PFSK-1 (cell line): ENCODE measurements around the gene NANOGP8.

Experiments
- FOXP2 ChIP-seq: optimal IDR thresholded peaks from 2 replicates; pipeline ENCODE3; 2011; ENCODE audit warnings: borderline replicate concordance, control low read depth, inconsistent platforms; ENCODE audit not compliant: insufficient read depth; ENCODE audit errors: extremely low read length, extremely low read depth
- POLR2AphosphoS5 ChIP-seq: IDR thresholded peaks from 2 replicates; pipeline ENCODE4 v1.6.1; 2012; ENCODE audit warnings: low read depth, mild to moderate bottlenecking, control low read depth, low read length, moderate library complexity
- SIN3A ChIP-seq: IDR thresholded peaks from 2 replicates; pipeline ENCODE4 v1.6.1; 2012; ENCODE audit warnings: mild to moderate bottlenecking, low read length, moderate library complexity, borderline replicate concordance; ENCODE audit not compliant: insufficient read depth
- TAF1 ChIP-seq: IDR thresholded peaks from 2 replicates; pipeline ENCODE4 v1.6.1; 2012; ENCODE audit warnings: low read length, control low read depth, borderline replicate concordance; ENCODE audit not compliant: insufficient read depth
- TF ChIP-seq, protein P1 (sequence below), 2 experiments: IDR thresholded peaks; 2 replicates each; pipeline versions ENCODE4 v1.6.1 to v1.8.0; 2011 to 2012; ENCODE audit warnings: low read depth in 2 of 2, low read length in 2 of 2, control low read depth in 1 of 2, inconsistent platforms in 1 of 2, mild to moderate bottlenecking in 1 of 2, moderate library complexity in 1 of 2; ENCODE audit not compliant: insufficient read depth in 1 of 2

The NANOGP8 gene

DNA sequence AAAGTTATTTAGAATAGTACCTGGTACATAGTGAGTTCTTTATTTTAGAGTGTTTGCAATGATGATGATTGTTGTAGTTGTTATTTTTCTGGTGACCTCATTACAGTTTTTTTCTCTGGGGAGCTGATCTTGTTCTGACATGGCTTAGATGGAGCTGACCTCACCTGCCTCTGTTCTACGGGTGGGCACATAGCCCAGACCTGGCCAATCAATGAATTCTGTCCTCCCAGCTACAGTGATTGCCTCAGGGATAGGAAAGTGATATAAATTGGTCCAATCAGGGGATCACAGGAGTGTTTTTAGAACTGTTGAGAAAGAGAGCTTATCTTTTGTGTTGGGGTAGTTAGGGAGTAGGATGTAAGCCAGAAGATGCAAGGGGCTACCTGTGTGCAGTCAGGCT, 3.2 kb upstream of the NANOGP8 start:
- TF ChIP-seq SIN3A (no peak), TAF1 (no peak), FOXP2 (no peak), POLR2AphosphoS5 (no peak)
- TF ChIP-seq, protein P1, sequence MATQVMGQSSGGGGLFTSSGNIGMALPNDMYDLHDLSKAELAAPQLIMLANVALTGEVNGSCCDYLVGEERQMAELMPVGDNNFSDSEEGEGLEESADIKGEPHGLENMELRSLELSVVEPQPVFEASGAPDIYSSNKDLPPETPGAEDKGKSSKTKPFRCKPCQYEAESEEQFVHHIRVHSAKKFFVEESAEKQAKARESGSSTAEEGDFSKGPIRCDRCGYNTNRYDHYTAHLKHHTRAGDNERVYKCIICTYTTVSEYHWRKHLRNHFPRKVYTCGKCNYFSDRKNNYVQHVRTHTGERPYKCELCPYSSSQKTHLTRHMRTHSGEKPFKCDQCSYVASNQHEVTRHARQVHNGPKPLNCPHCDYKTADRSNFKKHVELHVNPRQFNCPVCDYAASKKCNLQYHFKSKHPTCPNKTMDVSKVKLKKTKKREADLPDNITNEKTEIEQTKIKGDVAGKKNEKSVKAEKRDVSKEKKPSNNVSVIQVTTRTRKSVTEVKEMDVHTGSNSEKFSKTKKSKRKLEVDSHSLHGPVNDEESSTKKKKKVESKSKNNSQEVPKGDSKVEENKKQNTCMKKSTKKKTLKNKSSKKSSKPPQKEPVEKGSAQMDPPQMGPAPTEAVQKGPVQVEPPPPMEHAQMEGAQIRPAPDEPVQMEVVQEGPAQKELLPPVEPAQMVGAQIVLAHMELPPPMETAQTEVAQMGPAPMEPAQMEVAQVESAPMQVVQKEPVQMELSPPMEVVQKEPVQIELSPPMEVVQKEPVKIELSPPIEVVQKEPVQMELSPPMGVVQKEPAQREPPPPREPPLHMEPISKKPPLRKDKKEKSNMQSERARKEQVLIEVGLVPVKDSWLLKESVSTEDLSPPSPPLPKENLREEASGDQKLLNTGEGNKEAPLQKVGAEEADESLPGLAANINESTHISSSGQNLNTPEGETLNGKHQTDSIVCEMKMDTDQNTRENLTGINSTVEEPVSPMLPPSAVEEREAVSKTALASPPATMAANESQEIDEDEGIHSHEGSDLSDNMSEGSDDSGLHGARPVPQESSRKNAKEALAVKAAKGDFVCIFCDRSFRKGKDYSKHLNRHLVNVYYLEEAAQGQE (IDR thresholded peaks at IDR 0.05; ENCODE audit: insufficient read depth in 1 of 2, low read depth in 2 of 2, low read length in 2 of 2) = no peak

DNA sequence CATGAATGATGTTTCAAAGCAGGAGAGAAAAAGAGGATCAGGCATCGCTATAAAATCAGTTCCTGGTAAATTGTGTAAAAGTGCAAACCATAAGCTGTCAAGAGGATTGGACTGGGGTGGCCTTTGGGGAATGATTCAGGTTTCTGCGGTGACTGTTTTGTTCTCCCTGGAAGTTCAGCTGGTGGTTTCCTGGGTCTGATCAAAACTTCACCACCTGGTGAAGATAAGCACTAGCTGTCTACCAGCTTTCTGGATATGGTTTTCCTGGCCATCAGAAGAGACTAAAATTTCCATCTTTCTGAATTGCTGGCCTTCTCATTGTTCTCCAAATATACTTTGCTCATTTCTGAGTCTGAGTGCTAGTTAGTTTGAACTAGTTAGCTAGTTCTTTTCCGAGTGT, 2.7 kb upstream of the NANOGP8 start:
- TF ChIP-seq FOXP2 (no peak), SIN3A (no peak), TAF1 (no peak), POLR2AphosphoS5 (no peak)
- TF ChIP-seq, protein P1 (IDR thresholded peaks at IDR 0.05; ENCODE audit: insufficient read depth in 1 of 2, low read depth in 2 of 2, low read length in 2 of 2) = no peak

DNA sequence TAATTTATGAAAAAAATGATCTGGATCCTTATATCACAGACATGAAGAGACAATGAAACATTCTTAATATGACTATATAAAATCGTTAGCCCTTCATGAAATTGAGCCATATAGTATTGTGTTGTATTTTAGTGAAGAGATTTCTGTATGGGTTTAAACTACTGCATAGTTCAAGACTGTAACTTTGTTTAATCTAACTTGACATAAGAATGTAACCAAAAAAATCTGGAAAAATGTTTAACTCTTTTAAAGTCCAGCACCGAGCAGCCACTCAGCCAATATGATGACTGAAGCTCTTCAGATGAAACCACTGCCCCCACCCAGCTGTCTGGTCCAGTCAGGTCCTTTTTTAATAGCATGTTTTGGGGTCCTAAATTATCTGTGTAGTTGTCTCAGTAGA, 4.9 kb downstream of the NANOGP8 start:
- no peak for TF ChIP-seq SIN3A
- TF ChIP-seq POLR2AphosphoS5 = no peak
- TF ChIP-seq FOXP2 = no peak
- TF ChIP-seq, protein P1 (IDR thresholded peaks at IDR 0.05; ENCODE audit: insufficient read depth in 1 of 2, low read depth in 2 of 2, low read length in 2 of 2) = no peak
- TF ChIP-seq TAF1 = no peak

DNA sequence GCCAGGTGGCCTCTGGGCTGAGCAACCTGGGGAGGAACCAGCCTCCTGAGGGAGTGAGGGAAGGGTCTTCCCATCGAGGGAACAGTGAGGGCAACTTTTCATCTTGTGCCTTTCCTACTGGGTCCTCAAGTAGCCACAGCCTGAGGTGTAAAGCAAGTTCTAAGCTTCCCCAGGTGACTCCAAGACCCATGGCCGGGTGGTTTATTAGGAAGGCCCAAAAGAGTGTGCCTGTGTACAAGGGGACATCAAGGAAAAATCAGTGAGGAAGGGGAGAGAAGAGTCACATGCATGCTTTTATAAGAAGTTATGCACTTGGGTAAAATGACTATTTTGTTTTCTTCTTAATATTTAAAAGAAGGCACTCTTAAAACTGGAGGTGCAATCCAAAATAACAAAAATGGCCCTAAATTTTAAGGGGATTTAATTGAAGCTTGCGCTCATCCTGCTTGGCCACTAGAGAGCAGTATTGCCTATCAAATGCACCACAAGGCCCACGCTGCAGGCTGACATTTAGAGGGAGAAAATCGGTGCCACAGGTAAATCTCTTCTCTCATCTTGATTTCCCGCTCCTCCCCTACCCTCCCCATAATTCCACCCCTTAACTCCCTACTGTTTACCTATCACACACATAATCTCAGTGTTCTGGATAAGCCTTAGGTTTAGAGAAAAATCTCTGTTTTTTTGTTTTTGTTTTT, 6.7 kb downstream of the NANOGP8 start:
- TF ChIP-seq, protein P1 (IDR thresholded peaks at IDR 0.05; ENCODE audit: insufficient read depth in 1 of 2, low read depth in 2 of 2, low read length in 2 of 2) = no peak
- TF ChIP-seq FOXP2 = no peak
- no peak for TF ChIP-seq SIN3A
- TF ChIP-seq POLR2AphosphoS5 = no peak
- TF ChIP-seq TAF1 = no peak
